Parathyroid adenoma (tissue), 2 donors: ENCODE data around the gene CLCN1.

Experiments
- H2AFZ ChIP-seq: fragments of 300-600 bp; sonication (generic); one replicate; pipeline ENCODE4 v1.7.0; 2017; ENCODE audit warnings: antibody characterized with exemption, mild to moderate bottlenecking
- H3K27ac ChIP-seq: fragments of 300-600 bp; sonication (generic); one replicate; pipeline ENCODE4 v1.7.0; 2017
- H3K27me3 ChIP-seq: fragments of 300-600 bp; sonication (generic); one replicate; pipeline ENCODE4 v1.7.0; 2017; ENCODE audit warnings: low read length; ENCODE audit not compliant: control insufficient read depth, insufficient read depth
- H3K36me3 ChIP-seq: fragments of 300-600 bp; sonication (generic); one replicate; pipeline ENCODE4 v1.7.0; 2017; ENCODE audit warnings: low read length; ENCODE audit not compliant: control insufficient read depth, insufficient read depth
- H3K4me1 ChIP-seq: fragments of 300-600 bp; sonication (generic); one replicate; pipeline ENCODE4 v1.7.0; 2017; ENCODE audit warnings: control low read depth
- H3K4me2 ChIP-seq: fragments of 300-600 bp; sonication (generic); one replicate; pipeline ENCODE4 v1.7.0; 2017; ENCODE audit warnings: low read length
- H3K4me3 ChIP-seq: fragments of 300-600 bp; sonication (generic); one replicate; pipeline ENCODE4 v1.7.0; 2017; ENCODE audit warnings: low read depth, low read length
- H3K79me2 ChIP-seq: fragments of 300-600 bp; sonication (generic); one replicate; pipeline ENCODE4 v1.7.0; 2017; ENCODE audit warnings: control low read depth
- H3K9ac ChIP-seq: fragments of 300-600 bp; sonication (generic); one replicate; pipeline ENCODE4 v1.7.0; 2017; ENCODE audit warnings: mild to moderate bottlenecking
- H3K9me3 ChIP-seq: fragments of 300-600 bp; sonication (generic); one replicate; pipeline ENCODE4 v1.7.0; 2017; ENCODE audit warnings: low read length; ENCODE audit not compliant: control insufficient read depth
- TF ChIP-seq, protein P1 (sequence below): fragments of 300-600 bp; sonication (generic); IDR thresholded peaks from one replicate; pipeline ENCODE4 v1.7.0; 2017; ENCODE audit warnings: antibody characterized with exemption, mild to moderate bottlenecking
- donor health status: primary hyperparathyroidism.

Gene CLCN1

DNA sequence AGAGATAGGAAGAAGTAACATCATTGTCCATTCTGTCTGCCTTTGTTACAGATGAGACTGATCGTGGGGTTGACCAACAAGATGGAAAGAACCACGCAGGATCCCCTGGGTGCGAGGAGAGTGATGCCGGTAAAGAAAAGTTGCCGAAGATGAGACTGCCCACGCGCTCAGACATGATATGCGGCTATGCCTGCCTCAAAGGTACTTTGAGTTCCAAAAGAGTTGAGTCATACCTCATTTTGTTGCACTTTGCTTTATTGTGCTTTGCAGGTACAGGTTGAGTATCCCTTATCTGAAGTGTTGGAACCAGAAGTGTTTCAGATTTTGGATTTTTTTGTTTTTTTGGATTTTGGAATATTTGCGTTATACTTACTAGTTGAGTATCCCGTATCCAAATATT lies 12.2 kb upstream of the CLCN1 start:
- Histone ChIP-seq H3K4me2 (no peak overlapping the region), H3K36me3 (no peaks in the 10 kb centered on the region), H2AFZ (no peak overlapping the region), H3K79me2 (no peaks in the 10 kb centered on the region), H3K9me3 (no peaks in the 10 kb centered on the region), H3K4me3 (no peak overlapping the region), H3K27me3 (no peaks in the 10 kb centered on the region), H3K27ac (no peak overlapping the region), H3K9ac (no peak overlapping the region), H3K4me1 (no peaks in the 10 kb centered on the region)
- TF ChIP-seq, protein P1, sequence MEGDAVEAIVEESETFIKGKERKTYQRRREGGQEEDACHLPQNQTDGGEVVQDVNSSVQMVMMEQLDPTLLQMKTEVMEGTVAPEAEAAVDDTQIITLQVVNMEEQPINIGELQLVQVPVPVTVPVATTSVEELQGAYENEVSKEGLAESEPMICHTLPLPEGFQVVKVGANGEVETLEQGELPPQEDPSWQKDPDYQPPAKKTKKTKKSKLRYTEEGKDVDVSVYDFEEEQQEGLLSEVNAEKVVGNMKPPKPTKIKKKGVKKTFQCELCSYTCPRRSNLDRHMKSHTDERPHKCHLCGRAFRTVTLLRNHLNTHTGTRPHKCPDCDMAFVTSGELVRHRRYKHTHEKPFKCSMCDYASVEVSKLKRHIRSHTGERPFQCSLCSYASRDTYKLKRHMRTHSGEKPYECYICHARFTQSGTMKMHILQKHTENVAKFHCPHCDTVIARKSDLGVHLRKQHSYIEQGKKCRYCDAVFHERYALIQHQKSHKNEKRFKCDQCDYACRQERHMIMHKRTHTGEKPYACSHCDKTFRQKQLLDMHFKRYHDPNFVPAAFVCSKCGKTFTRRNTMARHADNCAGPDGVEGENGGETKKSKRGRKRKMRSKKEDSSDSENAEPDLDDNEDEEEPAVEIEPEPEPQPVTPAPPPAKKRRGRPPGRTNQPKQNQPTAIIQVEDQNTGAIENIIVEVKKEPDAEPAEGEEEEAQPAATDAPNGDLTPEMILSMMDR, result no peak

DNA sequence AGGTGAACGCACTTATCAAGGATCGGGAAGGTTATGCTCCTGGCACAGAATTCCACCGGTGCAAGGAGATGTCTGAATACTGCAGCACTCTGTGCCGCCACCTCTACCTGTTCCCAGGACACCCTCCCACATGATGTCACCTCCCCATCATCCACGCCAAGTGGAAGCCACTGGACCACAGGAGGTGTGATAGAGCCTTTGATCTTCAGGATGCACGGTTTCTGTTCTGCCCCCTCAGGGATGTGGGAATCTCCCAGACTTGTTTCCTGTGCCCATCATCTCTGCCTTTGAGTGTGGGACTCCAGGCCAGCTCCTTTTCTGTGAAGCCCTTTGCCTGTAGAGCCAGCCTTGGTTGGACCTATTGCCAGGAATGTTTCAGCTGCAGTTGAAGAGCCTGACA lies 11.0 kb upstream of the CLCN1 start:
- TF ChIP-seq, protein P1, result no peak
- Histone ChIP-seq H2AFZ (no peak overlapping the region), H3K4me2 (no peak overlapping the region), H3K9ac (no peak overlapping the region), H3K79me2 (no peaks in the 10 kb centered on the region), H3K4me1 (no peaks in the 10 kb centered on the region), H3K4me3 (no peak overlapping the region), H3K9me3 (no peaks in the 10 kb centered on the region), H3K27me3 (no peaks in the 10 kb centered on the region), H3K36me3 (no peaks in the 10 kb centered on the region), H3K27ac (no peak overlapping the region)

DNA sequence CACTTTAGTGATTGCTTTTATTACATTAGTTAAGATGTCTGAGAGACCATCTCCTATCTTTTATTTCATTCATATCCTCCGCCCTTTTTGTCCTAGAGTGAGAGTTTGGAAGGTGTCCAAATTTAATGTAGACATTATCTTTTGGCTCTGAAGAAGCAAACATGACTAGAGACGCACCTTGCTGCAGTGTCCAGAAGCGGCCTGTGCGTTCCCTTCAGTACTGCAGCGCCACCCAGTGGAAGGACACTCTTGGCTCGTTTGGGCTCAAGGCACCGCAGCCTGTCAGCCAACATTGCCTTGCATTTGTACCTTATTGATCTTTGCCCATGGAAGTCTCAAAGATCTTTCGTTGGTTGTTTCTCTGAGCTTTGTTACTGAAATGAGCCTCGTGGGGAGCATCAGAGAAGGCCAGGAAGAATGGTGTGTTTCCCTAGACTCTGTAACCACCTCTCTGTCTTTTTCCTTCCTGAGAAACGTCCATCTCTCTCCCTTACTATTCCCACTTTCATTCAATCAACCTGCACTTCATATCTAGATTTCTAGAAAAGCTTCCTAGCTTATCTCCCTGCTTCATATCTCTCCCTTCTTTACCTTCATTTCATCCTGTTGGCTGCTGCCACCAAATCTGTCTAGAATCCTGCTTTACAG lies 10.4 kb upstream of the CLCN1 start:
- Histone ChIP-seq H3K9me3 (no peaks in the 10 kb centered on the region), H2AFZ (no peak overlapping the region), H3K79me2 (no peaks in the 10 kb centered on the region), H3K36me3 (no peaks in the 10 kb centered on the region), H3K27me3 (no peaks in the 10 kb centered on the region), H3K4me3 (no peak overlapping the region), H3K4me2 (no peak overlapping the region), H3K4me1 (no peaks in the 10 kb centered on the region), H3K27ac (no peak overlapping the region), H3K9ac (no peak overlapping the region)
- TF ChIP-seq, protein P1, result peak; percentile 79

DNA sequence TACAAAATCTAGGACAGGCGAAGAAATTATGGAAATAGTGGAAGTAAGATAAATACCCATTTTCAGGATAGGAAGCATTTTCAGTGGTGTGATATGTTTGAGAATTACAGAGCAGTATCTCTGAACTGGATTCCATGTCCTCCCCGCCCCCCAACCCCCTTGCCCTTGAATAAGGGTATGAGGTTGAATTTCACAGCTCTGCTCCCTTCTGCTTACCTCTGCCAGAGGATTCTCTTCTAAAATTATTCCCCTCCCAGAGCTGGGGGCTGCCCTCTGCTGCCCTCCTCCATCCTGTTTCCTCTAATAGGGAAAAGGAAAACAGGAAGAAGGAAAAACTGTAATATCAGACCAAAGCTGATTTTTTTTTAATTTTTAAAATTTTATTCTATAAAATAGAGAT lies 7.3 kb upstream of the CLCN1 start:
- no peak overlapping the region for H3K27ac ChIP-seq
- H3K36me3 ChIP-seq, result no peaks in the 10 kb centered on the region

More for the DNA sequence above, 7.3 kb upstream of the CLCN1 start:
- Histone ChIP-seq H3K4me2 (no peak overlapping the region), H3K9me3 (no peaks in the 10 kb centered on the region), H3K79me2 (no peaks in the 10 kb centered on the region), H2AFZ (no peak overlapping the region), H3K27me3 (no peaks in the 10 kb centered on the region), H3K4me1 (no peaks in the 10 kb centered on the region), H3K4me3 (no peak overlapping the region), H3K9ac (no peak overlapping the region)
- TF ChIP-seq, protein P1, result no peak
